HepG2 (cell line): ENCODE data around the gene AMN. TPM values are rescaled to one million over a fixed set of nuclear protein-coding genes. Genes with fewer than 3 reads are reported as not detected.

Source experiments
- ATAC-seq: fragments of 200-7000 bp; cut with Tn5 transposase; 3 replicates; pipeline ENCODE4 v1.9.1; 2020; ENCODE audit warnings: mild to moderate bottlenecking, moderate library complexity
- BruUV-seq: library from RNA; stranded (reverse); fragments of 400-500 nt; replicated peaks from 2 replicates; lab custom pipeline; 2021; lab: Mats Ljungman, UMichigan
- CTCF ChIA-PET: fragments of 300-600 bp; formaldehyde crosslinking; extraction: SDS; loops from one replicate; lab custom pipeline; 2021; ENCODE audit warnings: low total read pairs, inconsistent platforms, low intra/inter-chr PET ratio; lab: Yijun Ruan, JAX
- POLR2A ChIA-PET: fragments of 350-600 bp; sonication (Branson Sonifier 250); formaldehyde crosslinking; loops from one replicate; lab custom pipeline; 2020; ENCODE audit warnings: antibody characterized with exemption, inconsistent platforms; lab: Yijun Ruan, JAX
- DNase-seq: peaks from one replicate; pipeline ENCODE4 v3.0.0-alpha.2; 2015; ENCODE audit warnings: low spot score
- FAIRE-seq: peaks from 3 replicates; lab custom pipeline; 2011; peaks lifted over from hg19 to GRCh38; lab: Jason Lieb, UNC
- H2AFZ ChIP-seq: one replicate; pipeline ENCODE4 v1.6.1; 2011; ENCODE audit warnings: low read length, inconsistent platforms
- H3K27ac ChIP-seq: fragments of 300-600 bp; 3 replicates; pipeline ENCODE4 v1.8.0; 2011; ENCODE audit warnings: mixed run types, mild to moderate bottlenecking, mixed read lengths, low read length, inconsistent platforms; ENCODE audit not compliant: insufficient read depth; ENCODE audit errors: extremely low read length
- H3K27me3 ChIP-seq, 2 experiments: fragments of 200-600 bp in 1 of 2; 2 replicates in 1 of 2; 3 replicates in 1 of 2; pipeline versions ENCODE4 v1.6.0 to v1.8.0; 2011; ENCODE audit warnings: low read length in 2 of 2, mild to moderate bottlenecking in 2 of 2, moderate library complexity in 2 of 2, inconsistent platforms in 1 of 2; ENCODE audit not compliant: insufficient read depth in 2 of 2, control insufficient read depth in 1 of 2
- H3K36me3 ChIP-seq, 2 experiments: fragments of 200-600 bp in 1 of 2; replicated peaks in 1 of 2; 2 replicates in 1 of 2; 3 replicates in 1 of 2; pipeline versions ENCODE4 v1.5.1 to v1.8.0; 2011; ENCODE audit warnings: low read length in 2 of 2, inconsistent platforms in 1 of 2; ENCODE audit not compliant: insufficient read depth in 2 of 2, control insufficient read depth in 1 of 2
- H3K4me1 ChIP-seq: 2 replicates; pipeline ENCODE4 v1.5.1; 2012; ENCODE audit warnings: low read length, inconsistent platforms; ENCODE audit not compliant: insufficient read depth
- H3K4me2 ChIP-seq: 2 replicates; pipeline ENCODE4 v1.6.0; 2011; ENCODE audit warnings: low read depth, low read length, inconsistent platforms
- H3K4me3 ChIP-seq, 3 experiments: fragments of 200-600 bp in 1 of 3; sonication (generic), shearing (Covaris generic) in 1 of 3; replicated peaks in 1 of 3; 2 replicates each; pipeline ENCODE4 v1.5.1; 2011 to 2016; ENCODE audit warnings: low read length in 3 of 3, inconsistent platforms in 2 of 3, low read depth in 2 of 3, mild to moderate bottlenecking in 2 of 3, control low read depth in 1 of 3, mixed read lengths in 1 of 3; ENCODE audit not compliant: insufficient read depth in 1 of 3
- H3K79me2 ChIP-seq: one replicate; pipeline ENCODE4 v1.6.1; 2011; ENCODE audit warnings: low read length, inconsistent platforms; ENCODE audit not compliant: insufficient read depth
- H3K9ac ChIP-seq: 2 replicates; pipeline ENCODE4 v1.6.0; 2011; ENCODE audit warnings: mild to moderate bottlenecking, low read depth, low read length, inconsistent platforms; ENCODE audit not compliant: insufficient read depth
- H3K9me3 ChIP-seq: 2 replicates; pipeline ENCODE4 v1.5.1; 2012; ENCODE audit warnings: mild to moderate bottlenecking, low read length
- H4K20me1 ChIP-seq: 2 replicates; pipeline ENCODE4 v1.6.0; 2011; ENCODE audit warnings: inconsistent platforms, mild to moderate bottlenecking, low read length, moderate library complexity; ENCODE audit not compliant: insufficient read depth
- ARID2 ChIP-seq: sonication (generic); formaldehyde crosslinking; IDR thresholded peaks from 2 replicates; pipeline ENCODE4 v1.8.1; 2022; ENCODE audit warnings: mild to moderate bottlenecking, missing genetic modification reagents, borderline replicate concordance
- ASH2L ChIP-seq: fragments of 300-600, 200-600 bp; sonication (generic); IDR thresholded peaks from 2 replicates; pipeline ENCODE4 v1.7.0; 2017; ENCODE audit warnings: low read depth, mild to moderate bottlenecking, moderate library complexity, mixed read lengths, low read length; ENCODE audit not compliant: insufficient read length
- FOSL1 ChIP-seq: sonication (generic); formaldehyde crosslinking; IDR thresholded peaks from 2 replicates; pipeline ENCODE4 v1.9.0; 2021; ENCODE audit warnings: missing genetic modification reagents, borderline replicate concordance
- HCFC1 ChIP-seq: fragments of 150-350 bp; IDR thresholded peaks from 2 replicates; pipeline ENCODE4 v1.6.1; 2014; ENCODE audit warnings: low read depth, low read length
- HIVEP1 ChIP-seq: sonication (generic); formaldehyde crosslinking; IDR thresholded peaks from 2 replicates; pipeline ENCODE4 v1.4.0; 2020; ENCODE audit warnings: mild to moderate bottlenecking, missing genetic modification reagents
- HNRNPH1 ChIP-seq: fragments of 200-400 bp; formaldehyde crosslinking; optimal IDR thresholded peaks from 2 replicates; pipeline ENCODE3; 2017; ENCODE audit warnings: mild to moderate bottlenecking, low read depth, low read length
- MED1 ChIP-seq: sonication (generic); formaldehyde crosslinking; IDR thresholded peaks from 2 replicates; pipeline ENCODE4 v1.4.0; 2020; ENCODE audit warnings: missing genetic modification reagents
- NBN ChIP-seq: fragments of 450-650 bp; conservative IDR thresholded peaks from 2 replicates; pipeline ENCODE4 v1.6.1; 2017
- NCOR1 ChIP-seq: fragments of 200-600 bp; sonication (generic); IDR thresholded peaks from 2 replicates; pipeline ENCODE4 v1.7.0; 2017; ENCODE audit warnings: antibody characterized with exemption, low read length, borderline replicate concordance
- NFRKB ChIP-seq: fragments of 450-650 bp; IDR thresholded peaks from 2 replicates; pipeline ENCODE4 v1.6.1; 2017
- PHF20 ChIP-seq: sonication (generic); formaldehyde crosslinking; IDR thresholded peaks from 2 replicates; pipeline ENCODE4 v1.5.0; 2020; ENCODE audit warnings: mild to moderate bottlenecking, missing genetic modification reagents
- PLRG1 ChIP-seq: fragments of 450-650 bp; conservative IDR thresholded peaks from 2 replicates; pipeline ENCODE4 v1.6.1; 2016
- RAD51 ChIP-seq: fragments of 450-650 bp; IDR thresholded peaks from 2 replicates; pipeline ENCODE4 v1.6.1; 2016; ENCODE audit warnings: borderline replicate concordance
- RFXANK ChIP-seq: IDR thresholded peaks from 2 replicates; pipeline ENCODE4 v1.6.1; 2016
- SNAPC2 ChIP-seq: sonication (generic); formaldehyde crosslinking; IDR thresholded peaks from 2 replicates; pipeline ENCODE4 v1.8.1; 2022; ENCODE audit warnings: mild to moderate bottlenecking, missing genetic modification reagents
- ZFP82 ChIP-seq: sonication (generic); formaldehyde crosslinking; IDR thresholded peaks from 2 replicates; pipeline ENCODE4 v1.5.1; 2020; ENCODE audit warnings: mild to moderate bottlenecking, missing genetic modification reagents, borderline replicate concordance
- ZNF432 ChIP-seq: sonication (generic); formaldehyde crosslinking; IDR thresholded peaks from 2 replicates; pipeline ENCODE4 v1.5.0; 2020; ENCODE audit warnings: missing genetic modification reagents, mild to moderate bottlenecking, borderline replicate concordance
- ZNF460 ChIP-seq: sonication (generic); formaldehyde crosslinking; IDR thresholded peaks from 2 replicates; pipeline ENCODE4 v1.5.1; 2020; ENCODE audit warnings: missing genetic modification reagents, mild to moderate bottlenecking, borderline replicate concordance
- WGBS: methylation state at CpG from one replicate; pipeline ENCODE4 v1.1.6; 2017; ENCODE audit warnings: low lambda C conversion rate; 5-methylcytosine and 5-hydroxymethylcytosine counted together
- in situ Hi-C: cut with HindIII; loops from 2 replicates; pipeline ENCODE4 v1.10.0; 2017; ENCODE audit warnings: low pct_unique_long_range_greater_than_20kb; ENCODE audit not compliant: extremely low pct_ligation_motif_present
- intact Hi-C: fragments of 100-400 bp; cut with micrococcal nuclease; formaldehyde crosslinking; loops from one replicate; pipeline ENCODE4 v1.10.0; 2022; ENCODE audit not compliant: unreplicated experiment
- polyA plus RNA-seq, 8 experiments: library from polyadenylated mRNA; depleted of rRNA in 3 of 8; stranded (reverse) in 7 of 8; unstranded in 1 of 8; fragments of >200 nt; fragmentation: Illumina TruSeq in 4 of 8; extraction: Trizol in 4 of 8; gene quantifications; 2 replicates each; pipeline versions ENCODE4 v1.2.1 to v1.2.3, GENCODE V29; 2011 to 2016; ENCODE audit warnings: low read depth in 4 of 8, missing spikeins in 1 of 8, mixed read lengths in 1 of 8; ENCODE audit not compliant: insufficient read depth in 1 of 8
- total RNA-seq, 5 experiments: library from RNA; depleted of rRNA; stranded (reverse); fragments of >200 nt; fragmentation: Illumina TruSeq; extraction: Trizol; gene quantifications; 2 replicates each; pipeline ENCODE4 v1.2.3, GENCODE V29; 2016; ENCODE audit warnings: low read depth in 1 of 5
- TF ChIP-seq, protein P1 (sequence below): sonication (generic); formaldehyde crosslinking; IDR thresholded peaks from 2 replicates; pipeline ENCODE4 v1.4.0; 2020; ENCODE audit warnings: mild to moderate bottlenecking, missing genetic modification reagents
- TF ChIP-seq, protein P2 (sequence below): sonication (generic); formaldehyde crosslinking; IDR thresholded peaks from 2 replicates; pipeline ENCODE4 v1.5.1; 2020; ENCODE audit warnings: missing genetic modification reagents, mild to moderate bottlenecking, borderline replicate concordance

AMN gene
- total and polyA plus RNA-seq, 2 of the 13 experiments (the other 11 are each of a cell fraction or from before 2014, with no cell fraction given): 9.8 to 33.1 TPM

DNA sequence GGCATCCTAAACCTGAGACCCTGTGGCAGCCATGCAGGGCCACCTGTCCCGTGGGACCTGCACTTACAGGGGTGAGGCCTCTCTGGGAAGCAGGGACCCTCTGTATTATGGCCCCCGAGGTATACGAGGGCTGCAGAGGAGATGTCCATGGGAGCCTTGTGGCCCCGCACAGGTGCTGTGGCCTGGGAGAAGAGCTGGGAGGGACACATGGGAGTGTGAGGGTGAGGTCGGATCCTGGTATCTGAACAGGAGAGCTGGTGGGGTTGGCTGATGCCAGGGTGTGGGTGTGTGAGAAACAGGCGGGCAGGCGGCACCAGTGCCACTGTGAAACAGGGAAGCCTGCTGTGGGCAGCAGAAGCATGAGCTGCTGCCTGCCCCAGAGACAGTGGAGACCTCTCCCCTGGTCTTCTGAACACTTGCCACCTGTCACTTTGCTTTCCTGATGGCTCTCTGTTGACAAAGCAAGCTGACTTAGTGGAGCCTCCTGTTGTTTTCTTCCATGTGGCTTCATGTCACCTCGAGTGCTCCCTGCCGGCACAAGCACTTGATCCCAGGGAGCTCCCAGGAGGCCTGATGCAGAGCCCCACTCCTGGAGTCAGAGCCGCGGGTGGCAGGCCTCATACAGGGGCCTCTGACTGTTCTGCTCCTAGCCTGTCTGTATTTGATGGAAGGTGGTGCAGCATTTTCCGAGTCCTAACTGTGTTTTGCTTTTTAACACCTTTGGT is 19.8 kb upstream of the AMN start:
- H3K4me1 ChIP-seq: peaks cover 2% of the 10 kb centered on the region; the same call in 1 of the 2 replicates
- H3K27ac ChIP-seq: no peak overlapping the region
- no TSS peak for BruUV-seq
- no peak overlapping the region for H2AFZ ChIP-seq
- in situ Hi-C loops: no loop called here
- no peak for TF ChIP-seq RFXANK (CRISPR knock-in tag)
- no peak for TF ChIP-seq NCOR1
- no peak for TF ChIP-seq NFRKB
- no peak for TF ChIP-seq ZNF432 (CRISPR knock-in tag)
- no peak for TF ChIP-seq NBN
- TF ChIP-seq ASH2L: no peak
- TF ChIP-seq MED1 (CRISPR knock-in tag): no peak
- TF ChIP-seq, protein P1, sequence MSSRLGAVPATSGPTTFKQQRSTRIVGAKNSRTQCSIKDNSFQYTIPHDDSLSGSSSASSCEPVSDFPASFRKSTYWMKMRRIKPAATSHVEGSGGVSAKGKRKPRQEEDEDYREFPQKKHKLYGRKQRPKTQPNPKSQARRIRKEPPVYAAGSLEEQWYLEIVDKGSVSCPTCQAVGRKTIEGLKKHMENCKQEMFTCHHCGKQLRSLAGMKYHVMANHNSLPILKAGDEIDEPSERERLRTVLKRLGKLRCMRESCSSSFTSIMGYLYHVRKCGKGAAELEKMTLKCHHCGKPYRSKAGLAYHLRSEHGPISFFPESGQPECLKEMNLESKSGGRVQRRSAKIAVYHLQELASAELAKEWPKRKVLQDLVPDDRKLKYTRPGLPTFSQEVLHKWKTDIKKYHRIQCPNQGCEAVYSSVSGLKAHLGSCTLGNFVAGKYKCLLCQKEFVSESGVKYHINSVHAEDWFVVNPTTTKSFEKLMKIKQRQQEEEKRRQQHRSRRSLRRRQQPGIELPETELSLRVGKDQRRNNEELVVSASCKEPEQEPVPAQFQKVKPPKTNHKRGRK (CRISPR knock-in tag): no peak
- no peak for TF ChIP-seq PHF20 (CRISPR knock-in tag)
- no peak for TF ChIP-seq ARID2 (CRISPR knock-in tag)
- no peak for TF ChIP-seq PLRG1
- TF ChIP-seq RAD51: no peak
- no peak for TF ChIP-seq ZNF460
- no peak for TF ChIP-seq HNRNPH1
- TF ChIP-seq FOSL1 (CRISPR knock-in tag): no peak
- TF ChIP-seq HIVEP1 (CRISPR knock-in tag): no peak
- no peak for TF ChIP-seq HCFC1
- TF ChIP-seq, protein P2, sequence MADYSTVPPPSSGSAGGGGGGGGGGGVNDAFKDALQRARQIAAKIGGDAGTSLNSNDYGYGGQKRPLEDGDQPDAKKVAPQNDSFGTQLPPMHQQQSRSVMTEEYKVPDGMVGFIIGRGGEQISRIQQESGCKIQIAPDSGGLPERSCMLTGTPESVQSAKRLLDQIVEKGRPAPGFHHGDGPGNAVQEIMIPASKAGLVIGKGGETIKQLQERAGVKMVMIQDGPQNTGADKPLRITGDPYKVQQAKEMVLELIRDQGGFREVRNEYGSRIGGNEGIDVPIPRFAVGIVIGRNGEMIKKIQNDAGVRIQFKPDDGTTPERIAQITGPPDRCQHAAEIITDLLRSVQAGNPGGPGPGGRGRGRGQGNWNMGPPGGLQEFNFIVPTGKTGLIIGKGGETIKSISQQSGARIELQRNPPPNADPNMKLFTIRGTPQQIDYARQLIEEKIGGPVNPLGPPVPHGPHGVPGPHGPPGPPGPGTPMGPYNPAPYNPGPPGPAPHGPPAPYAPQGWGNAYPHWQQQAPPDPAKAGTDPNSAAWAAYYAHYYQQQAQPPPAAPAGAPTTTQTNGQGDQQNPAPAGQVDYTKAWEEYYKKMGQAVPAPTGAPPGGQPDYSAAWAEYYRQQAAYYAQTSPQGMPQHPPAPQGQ: no peak
- no peak for TF ChIP-seq SNAPC2 (CRISPR knock-in tag)
- no peak for TF ChIP-seq ZFP82 (CRISPR knock-in tag)
- TF ChIP-seq, all 625 proteins: peak for 0
- no peak for DNase-seq
- WGBS: 95% methylated on average over 12 of the region's 12 CpGs
- H4K20me1 ChIP-seq: no peaks in the 10 kb centered on the region
- no peak overlapping the region for H3K9ac ChIP-seq
- ATAC-seq: no peak
- intact Hi-C loops: no loop called here
- no peaks in the 10 kb centered on the region for H3K27me3 ChIP-seq
- FAIRE-seq: no peak
- no peak overlapping the region for H3K4me2 ChIP-seq
- CTCF ChIA-PET: no interaction called here
- peaks cover 3 to 10% of the 10 kb centered on the region in 2 experiments; a peak in 4 of 5 replicates for H3K36me3 ChIP-seq
- H3K9me3 ChIP-seq: no peaks in the 10 kb centered on the region
- POLR2A ChIA-PET: no interaction called here
- H3K4me3 ChIP-seq: no peak overlapping the region
- H3K79me2 ChIP-seq: no peaks in the 10 kb centered on the region
